Duodenal mucosa (tissue), 2 donors: ENCODE results near the gene JPH4.

Experiments used
- H3K27ac ChIP-seq: one replicate; pipeline ENCODE4 v1.7.0; 2013; ENCODE audit warnings: low read depth, low read length
- H3K27me3 ChIP-seq, 2 donors: one replicate each; pipeline ENCODE4 v1.7.0; 2013; ENCODE audit warnings: low read length in 2 of 2, control low read depth in 1 of 2; ENCODE audit not compliant: insufficient read depth in 2 of 2, control insufficient read depth in 1 of 2
- H3K36me3 ChIP-seq, 2 donors: one replicate each; pipeline ENCODE4 v1.7.0; 2013; ENCODE audit warnings: low read length in 2 of 2, control low read depth in 1 of 2; ENCODE audit not compliant: insufficient read depth in 2 of 2, control insufficient read depth in 1 of 2
- H3K4me1 ChIP-seq, 2 donors: one replicate each; pipeline ENCODE4 v1.7.0; 2013; ENCODE audit warnings: low read length in 2 of 2, control low read depth in 1 of 2; ENCODE audit not compliant: insufficient read depth in 2 of 2, control insufficient read depth in 1 of 2
- H3K4me3 ChIP-seq, 2 donors: one replicate each; pipeline ENCODE4 v1.7.0; 2013; ENCODE audit warnings: low read length in 2 of 2, low read depth in 1 of 2
- H3K9ac ChIP-seq, 2 donors: one replicate each; pipeline ENCODE4 v1.7.0; 2013; ENCODE audit warnings: low read length in 2 of 2, low read depth in 1 of 2
- H3K9me3 ChIP-seq, 2 donors: one replicate each; pipeline ENCODE4 v1.7.0; 2013; ENCODE audit warnings: low read length in 2 of 2, control low read depth in 1 of 2; ENCODE audit not compliant: control insufficient read depth in 1 of 2

JPH4 gene

GRCh38 chr14:23532658-23533057, 45.9 kb downstream of the JPH4 start:
- no peaks in the 10 kb centered on the region for H3K27me3 ChIP-seq
- H3K9ac ChIP-seq, result no peak overlapping the region
- no peak overlapping the region for H3K27ac ChIP-seq
- peaks cover 6 to 7% of the 10 kb centered on the region in 2 donors for H3K4me1 ChIP-seq
- H3K36me3 ChIP-seq, result no peaks in the 10 kb centered on the region
- H3K4me3 ChIP-seq, result no peak overlapping the region
- H3K9me3 ChIP-seq, result no peaks in the 10 kb centered on the region

- Histone ChIP-seq H3K36me3 (no peaks in the 10 kb centered on the region), H3K9me3 (no peaks in the 10 kb centered on the region), H3K4me3 (no peak overlapping the region), H3K27me3 (no peaks in the 10 kb centered on the region), H3K9ac (no peak overlapping the region), H3K27ac (no peak overlapping the region), H3K4me1 (peaks cover 6 to 7% of the 10 kb centered on the region in 2 donors)
Measured at GRCh38 chr14:23531391-23531790, 47.2 kb downstream of the JPH4 start.

- H3K9ac ChIP-seq, result no peak overlapping the region
- H3K9me3 ChIP-seq, result no peaks in the 10 kb centered on the region
- H3K27me3 ChIP-seq, result no peaks in the 10 kb centered on the region
- H3K27ac ChIP-seq, result no peak overlapping the region
- peaks cover 6 to 7% of the 10 kb centered on the region in 2 donors for H3K4me1 ChIP-seq
- no peaks in the 10 kb centered on the region for H3K36me3 ChIP-seq
- no peak overlapping the region for H3K4me3 ChIP-seq
Measured at GRCh38 chr14:23530375-23531055, 48.1 kb downstream of the JPH4 start.

- Histone ChIP-seq H3K9me3 (no peaks in the 10 kb centered on the region), H3K4me3 (no peak overlapping the region), H3K27ac (no peak overlapping the region), H3K27me3 (no peaks in the 10 kb centered on the region), H3K36me3 (no peaks in the 10 kb centered on the region), H3K9ac (no peak overlapping the region), H3K4me1 (peaks cover 6 to 7% of the 10 kb centered on the region in 2 donors)
Measured at GRCh38 chr14:23529016-23529415, 49.6 kb downstream of the JPH4 start.

GRCh38 chr14:23528555-23528954, 50.0 kb downstream of the JPH4 start:
- no peaks in the 10 kb centered on the region for H3K9me3 ChIP-seq
- H3K36me3 ChIP-seq, result no peaks in the 10 kb centered on the region
- no peak overlapping the region for H3K9ac ChIP-seq
- no peaks in the 10 kb centered on the region for H3K27me3 ChIP-seq
- H3K4me1 ChIP-seq, result peaks cover 6 to 7% of the 10 kb centered on the region in 2 donors
- no peak overlapping the region for H3K27ac ChIP-seq
- H3K4me3 ChIP-seq, result no peak overlapping the region

GRCh38 chr14:23525611-23526010, 53.0 kb downstream of the JPH4 start:
- H3K27ac ChIP-seq, result no peak overlapping the region

GRCh38 chr14:23524954-23525353, 53.6 kb downstream of the JPH4 start:
- no peaks in the 10 kb centered on the region for H3K36me3 ChIP-seq
- H3K9me3 ChIP-seq, result no peaks in the 10 kb centered on the region
- H3K9ac ChIP-seq, result no peak overlapping the region
- H3K4me3 ChIP-seq, result no peak overlapping the region
- no peaks in the 10 kb centered on the region for H3K4me1 ChIP-seq
- H3K27ac ChIP-seq, result no peak overlapping the region
- no peaks in the 10 kb centered on the region for H3K27me3 ChIP-seq

More at GRCh38 chr14:23525611-23526010, 53.0 kb downstream of the JPH4 start:
- Histone ChIP-seq H3K4me3 (no peak overlapping the region), H3K36me3 (no peaks in the 10 kb centered on the region), H3K27me3 (no peaks in the 10 kb centered on the region), H3K4me1 (peaks cover 0 to 2% of the 10 kb centered on the region in 2 donors), H3K9me3 (no peaks in the 10 kb centered on the region), H3K9ac (no peak overlapping the region)

- H3K4me3 ChIP-seq, result no peak overlapping the region
- no peaks in the 10 kb centered on the region for H3K36me3 ChIP-seq
- H3K9ac ChIP-seq, result no peak overlapping the region
- no peaks in the 10 kb centered on the region for H3K4me1 ChIP-seq
- no peaks in the 10 kb centered on the region for H3K9me3 ChIP-seq
- no peak overlapping the region for H3K27ac ChIP-seq
- H3K27me3 ChIP-seq, result no peaks in the 10 kb centered on the region
Measured at GRCh38 chr14:23523229-23524016, 55.2 kb downstream of the JPH4 start.

- Histone ChIP-seq H3K27ac (no peak overlapping the region), H3K9ac (no peak overlapping the region), H3K36me3 (no peaks in the 10 kb centered on the region), H3K27me3 (no peaks in the 10 kb centered on the region), H3K4me1 (no peaks in the 10 kb centered on the region), H3K4me3 (no peak overlapping the region), H3K9me3 (no peaks in the 10 kb centered on the region)
Measured at GRCh38 chr14:23522643-23523198, 55.9 kb downstream of the JPH4 start.
